Right atrium auricular region (tissue), 2 donors: ENCODE results near the gene KRTAP12-2. TPM values are rescaled to one million over a fixed set of nuclear protein-coding genes. Genes with fewer than 3 reads are reported as not detected.
"Not testable (repeated sequence)": the region's sequence is repeated elsewhere in the genome, so short reads cannot be mapped to it uniquely, and the experiment has no call there.

Source experiments
- DNase-seq: peaks from one replicate; pipeline ENCODE4 v3.0.0-alpha.2; 2019; ENCODE audit warnings: low spot score
- H3K27ac ChIP-seq, 2 donors: fragments of 200-600 bp; sonication (generic); 1 replicate in 1 of 2; 2 replicates in 1 of 2; pipeline ENCODE4 v1.5.1; 2016 to 2019
- H3K27me3 ChIP-seq, 2 donors: fragments of 200-600 bp; sonication (generic); one replicate each; pipeline versions ENCODE4 v1.5.1 to v1.6.0; 2017 to 2019
- H3K36me3 ChIP-seq: fragments of 200-600 bp; sonication (generic); one replicate; pipeline ENCODE4 v1.5.1; 2016
- H3K4me1 ChIP-seq, 2 donors: fragments of 200-600 bp; sonication (generic); one replicate each; pipeline versions ENCODE4 v1.5.1 to v1.6.0; 2017 to 2019
- H3K4me3 ChIP-seq, 2 donors: fragments of 200-600 bp; sonication (generic); 1 replicate in 1 of 2; 2 replicates in 1 of 2; pipeline ENCODE4 v1.5.1; 2017 to 2019; ENCODE audit warnings: mild to moderate bottlenecking in 1 of 2, moderate library complexity in 1 of 2
- H3K9me3 ChIP-seq, 2 donors: fragments of 200-600 bp; sonication (generic); one replicate each; pipeline ENCODE4 v1.5.1; 2019
- total RNA-seq, 2 donors: library from RNA; depleted of rRNA; stranded (reverse); fragments of >200 nt; gene quantifications; one replicate each; pipeline ENCODE4 v1.1.0, GENCODE V29; 2016
- TF ChIP-seq, protein P1 (sequence below), 2 donors: fragments of 200-600 bp; sonication (generic); IDR thresholded peaks; one replicate each; pipeline ENCODE4 v1.5.1; 2019; ENCODE audit warnings: antibody characterized with exemption in 2 of 2

The KRTAP12-2 gene
- total RNA-seq, 2 donors from 2014 or later, result not detected

DNA sequence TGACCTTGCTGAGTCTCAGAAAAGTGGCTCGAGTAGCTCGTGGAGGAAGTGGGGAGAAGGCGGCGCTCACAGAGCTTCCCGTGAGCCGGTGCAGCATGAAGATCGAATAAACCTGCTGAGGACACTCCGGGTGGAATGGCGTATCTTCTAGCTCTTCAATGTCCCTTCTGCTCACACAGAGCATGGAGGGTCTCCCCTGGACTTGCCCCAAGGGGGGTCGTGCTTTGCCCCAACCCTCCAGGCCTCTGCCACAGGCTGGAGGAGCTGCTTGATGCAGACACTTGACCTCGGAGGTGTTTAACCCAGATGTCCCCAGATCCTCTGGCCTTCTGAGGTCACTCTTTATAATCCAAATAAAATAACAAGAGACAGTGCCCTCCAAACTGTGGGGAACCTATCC, 28.0 kb upstream of the KRTAP12-2 start:
- TF ChIP-seq, protein P1, sequence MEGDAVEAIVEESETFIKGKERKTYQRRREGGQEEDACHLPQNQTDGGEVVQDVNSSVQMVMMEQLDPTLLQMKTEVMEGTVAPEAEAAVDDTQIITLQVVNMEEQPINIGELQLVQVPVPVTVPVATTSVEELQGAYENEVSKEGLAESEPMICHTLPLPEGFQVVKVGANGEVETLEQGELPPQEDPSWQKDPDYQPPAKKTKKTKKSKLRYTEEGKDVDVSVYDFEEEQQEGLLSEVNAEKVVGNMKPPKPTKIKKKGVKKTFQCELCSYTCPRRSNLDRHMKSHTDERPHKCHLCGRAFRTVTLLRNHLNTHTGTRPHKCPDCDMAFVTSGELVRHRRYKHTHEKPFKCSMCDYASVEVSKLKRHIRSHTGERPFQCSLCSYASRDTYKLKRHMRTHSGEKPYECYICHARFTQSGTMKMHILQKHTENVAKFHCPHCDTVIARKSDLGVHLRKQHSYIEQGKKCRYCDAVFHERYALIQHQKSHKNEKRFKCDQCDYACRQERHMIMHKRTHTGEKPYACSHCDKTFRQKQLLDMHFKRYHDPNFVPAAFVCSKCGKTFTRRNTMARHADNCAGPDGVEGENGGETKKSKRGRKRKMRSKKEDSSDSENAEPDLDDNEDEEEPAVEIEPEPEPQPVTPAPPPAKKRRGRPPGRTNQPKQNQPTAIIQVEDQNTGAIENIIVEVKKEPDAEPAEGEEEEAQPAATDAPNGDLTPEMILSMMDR (IDR thresholded peaks at IDR 0.05), result no peak
- Histone ChIP-seq H3K9me3 (peaks cover 5 to 18% of the 10 kb centered on the region in 2 donors), H3K36me3 (no peaks in the 10 kb centered on the region), H3K4me3 (no peak overlapping the region), H3K27ac (no peak overlapping the region), H3K27me3 (no peaks in the 10 kb centered on the region), H3K4me1 (no peaks in the 10 kb centered on the region)
- peak; percentile 34 for DNase-seq

DNA sequence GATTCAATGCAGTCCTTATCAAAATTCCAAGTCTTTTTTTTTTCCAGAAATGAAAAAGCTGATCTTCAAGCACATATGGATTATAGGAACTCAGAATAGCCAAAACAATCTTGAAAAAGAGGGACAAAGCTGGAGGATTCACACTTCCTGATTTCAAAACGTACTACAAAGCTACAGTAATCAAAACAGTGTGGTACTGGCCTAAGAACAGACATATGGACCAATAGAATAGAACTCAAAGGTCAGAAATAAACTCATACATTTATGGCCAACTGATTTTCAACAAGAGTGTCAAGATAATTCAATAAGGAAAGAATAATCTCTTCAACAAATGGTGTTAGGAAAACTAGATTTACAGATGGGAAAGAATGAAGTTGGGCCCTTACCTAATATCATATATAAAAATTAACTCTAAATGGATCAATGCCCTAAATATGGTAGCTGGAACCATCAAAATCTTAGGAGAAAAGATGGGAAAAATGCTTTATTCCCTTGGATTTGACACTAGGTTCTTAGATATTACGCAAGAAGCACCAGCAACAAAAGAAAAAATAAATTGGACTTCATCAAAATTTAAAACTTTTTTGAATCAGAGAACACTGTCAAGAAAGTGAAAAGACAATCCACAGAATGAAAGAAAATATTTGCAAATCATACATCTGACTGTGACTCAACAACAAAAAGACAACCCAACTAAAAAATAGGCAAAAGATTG, 26.2 kb upstream of the KRTAP12-2 start:
- Histone ChIP-seq H3K4me1 (no peaks in the 10 kb centered on the region), H3K4me3 (no peak overlapping the region), H3K27me3 (no peaks in the 10 kb centered on the region), H3K36me3 (no peaks in the 10 kb centered on the region), H3K9me3 (peaks cover 5 to 18% of the 10 kb centered on the region in 2 donors), H3K27ac (no peak overlapping the region)
- no peak for DNase-seq
- TF ChIP-seq, protein P1 (IDR thresholded peaks at IDR 0.05), result no peak

DNA sequence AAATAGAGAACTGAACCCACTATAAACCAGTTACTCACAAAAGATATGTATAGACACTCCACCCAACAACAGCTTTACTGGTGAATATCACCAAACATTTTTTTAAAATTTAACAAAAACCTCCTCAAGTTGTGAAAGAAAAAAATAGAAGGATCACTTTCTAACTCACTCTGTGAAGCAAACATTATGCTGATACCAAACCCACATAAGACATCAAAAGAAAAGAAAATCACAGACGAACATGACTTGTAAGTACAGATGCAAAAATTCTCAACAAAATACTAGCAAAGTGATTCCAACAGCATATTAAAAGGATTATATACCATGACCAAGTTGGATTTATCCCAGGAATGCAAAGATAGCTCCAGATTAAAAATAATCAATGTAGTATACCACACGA, 25.0 kb upstream of the KRTAP12-2 start:
- H3K4me1 ChIP-seq, result no peaks in the 10 kb centered on the region
- H3K27ac ChIP-seq, result no peak overlapping the region
- DNase-seq, result no peak
- H3K36me3 ChIP-seq, result no peaks in the 10 kb centered on the region
- H3K9me3 ChIP-seq, result peaks cover 5 to 18% of the 10 kb centered on the region in 2 donors
- H3K27me3 ChIP-seq, result no peaks in the 10 kb centered on the region
- TF ChIP-seq, protein P1 (IDR thresholded peaks at IDR 0.05), result no peak
- no peak overlapping the region for H3K4me3 ChIP-seq

DNA sequence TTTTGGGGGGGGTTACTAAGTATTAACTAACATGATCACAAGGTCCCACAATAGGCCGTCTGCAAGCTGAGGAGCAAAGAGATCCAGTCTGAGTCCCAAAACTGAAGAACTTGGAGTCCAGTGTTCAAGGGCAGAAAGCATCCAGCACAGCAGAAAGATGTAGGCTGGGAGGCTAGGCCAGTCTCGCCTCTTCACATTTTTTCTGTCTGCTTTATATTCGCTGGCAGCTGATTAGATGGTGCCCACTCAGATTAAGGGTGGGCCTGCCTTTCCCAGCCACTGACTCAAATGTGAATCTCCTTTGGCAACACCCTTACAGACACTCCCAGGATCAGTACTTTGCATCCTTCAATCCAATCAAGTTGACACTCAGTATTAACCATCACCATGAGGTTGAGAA, 23.0 kb upstream of the KRTAP12-2 start:
- not testable (repeated sequence) for H3K4me1 ChIP-seq, H3K36me3 ChIP-seq, H3K27me3 ChIP-seq, H3K4me3 ChIP-seq, H3K27ac ChIP-seq, DNase-seq
- H3K9me3 ChIP-seq, result peaks cover 5 to 18% of the 10 kb centered on the region in 2 donors

DNA sequence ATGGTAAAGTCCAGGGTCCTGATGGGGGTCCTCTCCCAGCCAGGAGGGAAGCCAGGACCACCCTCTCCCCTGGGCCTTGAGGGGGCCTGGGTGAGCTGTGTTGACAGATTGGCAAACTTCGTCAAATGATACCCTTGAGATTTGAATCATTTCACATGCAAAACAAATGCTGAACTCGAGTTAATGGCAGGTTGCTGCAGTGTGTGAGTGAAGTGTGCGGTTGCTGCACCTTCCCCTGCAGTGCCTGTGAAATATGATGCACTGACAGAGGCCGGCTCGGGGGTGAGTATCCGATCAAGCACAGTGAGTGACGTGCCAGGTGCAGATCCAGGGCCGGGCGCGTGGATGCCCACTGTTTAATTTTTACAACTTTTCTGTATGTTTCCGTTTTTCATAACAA, 20.9 kb upstream of the KRTAP12-2 start:
- no peaks in the 10 kb centered on the region for H3K27me3 ChIP-seq
- no peaks in the 10 kb centered on the region for H3K36me3 ChIP-seq
- H3K4me1 ChIP-seq, result no peaks in the 10 kb centered on the region
- no peak overlapping the region for H3K27ac ChIP-seq
- DNase-seq, result peak; percentile 32
- H3K4me3 ChIP-seq, result no peak overlapping the region
- peaks cover 0 to 1% of the 10 kb centered on the region in 2 donors for H3K9me3 ChIP-seq
- TF ChIP-seq, protein P1 (IDR thresholded peaks at IDR 0.05), result no peak

DNA sequence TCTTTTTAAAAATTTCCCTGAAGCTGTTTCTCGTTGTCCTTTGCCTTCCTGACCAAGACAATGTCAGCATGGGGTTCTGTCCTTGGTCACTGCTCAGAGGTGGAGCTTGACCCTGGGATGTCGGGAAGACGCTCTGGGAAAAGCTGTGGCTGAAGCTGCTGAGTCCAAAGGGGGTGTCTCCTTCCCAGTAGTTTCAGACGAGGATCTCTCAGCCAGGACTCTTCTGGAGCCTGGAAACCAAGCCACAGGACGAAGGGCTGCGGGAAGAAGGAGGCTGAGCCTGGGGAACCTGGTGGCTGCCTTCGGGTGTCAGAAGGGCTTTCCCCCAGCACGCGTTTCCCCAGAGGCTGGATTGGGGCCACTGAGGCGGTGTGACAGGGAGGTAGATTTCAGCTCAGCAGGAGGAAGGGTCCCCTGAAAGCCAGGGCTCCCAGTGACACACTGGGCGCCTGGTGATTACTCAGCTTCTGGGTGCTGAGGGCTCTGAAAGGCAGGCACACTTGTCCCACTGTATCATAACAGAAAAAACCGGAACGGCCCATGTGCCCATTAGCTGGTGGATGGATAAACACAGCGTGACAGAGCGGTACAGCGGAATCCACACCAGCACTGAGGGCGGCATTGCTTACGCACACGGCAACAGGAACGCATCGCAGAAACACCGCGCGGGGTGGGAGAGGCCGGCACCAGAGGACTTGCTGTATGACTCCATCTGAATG, 20.3 kb upstream of the KRTAP12-2 start:
- no peak overlapping the region for H3K4me3 ChIP-seq
- no peak overlapping the region for H3K27ac ChIP-seq
- no peaks in the 10 kb centered on the region for H3K9me3 ChIP-seq
- TF ChIP-seq, protein P1 (IDR thresholded peaks at IDR 0.05), result no peak
- no peaks in the 10 kb centered on the region for H3K4me1 ChIP-seq
- no peaks in the 10 kb centered on the region for H3K27me3 ChIP-seq
- peak; percentile 54 for DNase-seq
- H3K36me3 ChIP-seq, result no peaks in the 10 kb centered on the region
